Astrocyte (in vitro differentiated cells and primary cell): ENCODE results near the gene CDCA7. TPM values are rescaled to one million over a fixed set of nuclear protein-coding genes. Genes with fewer than 3 reads are reported as not detected.

ENCODE experiments used
- DNase-seq: peaks from one replicate; pipeline ENCODE4 v3.0.0-alpha.2; 2010; ENCODE audit warnings: low read depth
- FAIRE-seq: peaks from 2 replicates; lab custom pipeline; 2011; peaks lifted over from hg19 to GRCh38; lab: Jason Lieb, UNC
- H2AFZ ChIP-seq: 2 replicates; pipeline ENCODE4 v1.6.0; 2012; ENCODE audit warnings: low read depth, low read length, inconsistent platforms
- H3K27ac ChIP-seq: 2 replicates; pipeline ENCODE4 v1.5.1; 2011; ENCODE audit warnings: low read depth, low read length, inconsistent platforms
- H3K27me3 ChIP-seq: 2 replicates; pipeline ENCODE4 v1.6.0; 2011; ENCODE audit warnings: low read length, inconsistent platforms; ENCODE audit not compliant: insufficient read depth
- H3K36me3 ChIP-seq: 2 replicates; pipeline ENCODE4 v1.5.1; 2011; ENCODE audit warnings: low read length, inconsistent platforms; ENCODE audit not compliant: insufficient read depth
- H3K4me1 ChIP-seq: 2 replicates; pipeline ENCODE4 v1.5.1; 2011; ENCODE audit warnings: low read length, inconsistent platforms; ENCODE audit not compliant: insufficient read depth
- H3K4me2 ChIP-seq: 2 replicates; pipeline ENCODE4 v1.6.0; 2012; ENCODE audit warnings: low read length, inconsistent platforms
- H3K4me3 ChIP-seq: 2 replicates; pipeline ENCODE4 v1.5.1; 2011; ENCODE audit warnings: low read depth, mild to moderate bottlenecking, low read length, inconsistent platforms; ENCODE audit not compliant: insufficient read depth
- H3K79me2 ChIP-seq: 2 replicates; pipeline ENCODE4 v1.6.0; 2012; ENCODE audit warnings: mild to moderate bottlenecking, low read length, inconsistent platforms; ENCODE audit not compliant: insufficient read depth
- H3K9ac ChIP-seq: 2 replicates; pipeline ENCODE4 v1.6.0; 2012; ENCODE audit warnings: mild to moderate bottlenecking, low read length, inconsistent platforms
- H3K9me3 ChIP-seq: 2 replicates; pipeline ENCODE4 v1.5.1; 2012; ENCODE audit warnings: low read depth, mild to moderate bottlenecking, low read length, inconsistent platforms; ENCODE audit not compliant: insufficient read depth
- H4K20me1 ChIP-seq: 2 replicates; pipeline ENCODE4 v1.6.0; 2012; ENCODE audit warnings: low read length, inconsistent platforms; ENCODE audit not compliant: insufficient read depth
- H3K27ac Mint-ChIP-seq: one replicate; pipeline ENCODE4 v1.8.0; 2021; ENCODE audit warnings: mild to moderate bottlenecking, mixed read lengths; ENCODE audit not compliant: unreplicated experiment
- H3K27me3 Mint-ChIP-seq: one replicate; pipeline ENCODE4 v1.8.0; 2021; ENCODE audit warnings: low read depth, mixed read lengths; ENCODE audit not compliant: unreplicated experiment
- H3K36me3 Mint-ChIP-seq: one replicate; pipeline ENCODE4 v1.8.0; 2021; ENCODE audit warnings: low read depth, mixed read lengths; ENCODE audit not compliant: unreplicated experiment
- H3K4me1 Mint-ChIP-seq: one replicate; pipeline ENCODE4 v1.8.0; 2021; ENCODE audit warnings: low read depth, mixed read lengths; ENCODE audit not compliant: unreplicated experiment
- H3K4me3 Mint-ChIP-seq: one replicate; pipeline ENCODE4 v1.8.0; 2021; ENCODE audit warnings: mild to moderate bottlenecking, moderate library complexity, mixed read lengths; ENCODE audit not compliant: unreplicated experiment
- H3K9me3 Mint-ChIP-seq: one replicate; pipeline ENCODE4 v1.8.0; 2021; ENCODE audit warnings: mild to moderate bottlenecking, mixed read lengths; ENCODE audit not compliant: unreplicated experiment
- EZH2 ChIP-seq: IDR thresholded peaks from 2 replicates; pipeline ENCODE4 v1.6.1; 2012; ENCODE audit warnings: mild to moderate bottlenecking, low read length, inconsistent platforms; ENCODE audit not compliant: insufficient read depth
- total RNA-seq: library from RNA; stranded (reverse); gene quantifications from 2 replicates; pipeline ENCODE4 v1.2.1, GENCODE V29; 2021
- TF ChIP-seq, protein P1 (sequence below): IDR thresholded peaks from 2 replicates; pipeline ENCODE4 v1.5.1; 2011; ENCODE audit warnings: low read depth, mild to moderate bottlenecking, inconsistent platforms, low read length, moderate library complexity; ENCODE audit not compliant: insufficient read depth

The CDCA7 gene
- total RNA-seq, 1 donor from 2014 or later = 5.3 TPM

DNA sequence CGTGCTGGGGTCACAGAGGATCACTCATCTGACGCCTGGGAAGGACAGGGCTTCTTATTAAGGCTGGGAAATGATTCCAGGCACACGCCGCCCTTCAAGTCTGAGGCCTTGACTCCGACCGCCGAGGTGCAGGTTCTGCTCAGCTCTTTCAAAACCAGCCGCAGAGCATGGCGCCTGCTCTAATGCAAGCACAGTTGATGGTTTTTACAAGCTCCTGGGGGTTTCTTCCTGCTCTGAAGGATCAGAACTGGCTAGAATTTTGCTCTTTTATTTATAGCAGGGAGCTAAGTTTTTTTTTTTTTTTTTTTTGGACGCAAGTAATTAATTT lies 32.0 kb downstream of the CDCA7 start:
- no peaks in the 10 kb centered on the region for H3K9me3 ChIP-seq
- FAIRE-seq (no peak), DNase-seq (no peak)
- no peaks in the 10 kb centered on the region for H3K27me3 ChIP-seq
- H4K20me1 ChIP-seq = no peaks in the 10 kb centered on the region
- Mint-ChIP-seq H3K36me3 (no peaks in the 10 kb centered on the region), H3K4me1 (no peaks in the 10 kb centered on the region), H3K27ac (no peak overlapping the region), H3K27me3 (peaks cover 7% of the 10 kb centered on the region), H3K9me3 (no peaks in the 10 kb centered on the region), H3K4me3 (no peak overlapping the region)
- H3K4me3 ChIP-seq = no peak overlapping the region
- no peaks in the 10 kb centered on the region for H3K79me2 ChIP-seq
- no peaks in the 10 kb centered on the region for H3K36me3 ChIP-seq
- no peak overlapping the region for H3K27ac ChIP-seq
- H3K4me1 ChIP-seq = no peaks in the 10 kb centered on the region
- TF ChIP-seq, protein P1, sequence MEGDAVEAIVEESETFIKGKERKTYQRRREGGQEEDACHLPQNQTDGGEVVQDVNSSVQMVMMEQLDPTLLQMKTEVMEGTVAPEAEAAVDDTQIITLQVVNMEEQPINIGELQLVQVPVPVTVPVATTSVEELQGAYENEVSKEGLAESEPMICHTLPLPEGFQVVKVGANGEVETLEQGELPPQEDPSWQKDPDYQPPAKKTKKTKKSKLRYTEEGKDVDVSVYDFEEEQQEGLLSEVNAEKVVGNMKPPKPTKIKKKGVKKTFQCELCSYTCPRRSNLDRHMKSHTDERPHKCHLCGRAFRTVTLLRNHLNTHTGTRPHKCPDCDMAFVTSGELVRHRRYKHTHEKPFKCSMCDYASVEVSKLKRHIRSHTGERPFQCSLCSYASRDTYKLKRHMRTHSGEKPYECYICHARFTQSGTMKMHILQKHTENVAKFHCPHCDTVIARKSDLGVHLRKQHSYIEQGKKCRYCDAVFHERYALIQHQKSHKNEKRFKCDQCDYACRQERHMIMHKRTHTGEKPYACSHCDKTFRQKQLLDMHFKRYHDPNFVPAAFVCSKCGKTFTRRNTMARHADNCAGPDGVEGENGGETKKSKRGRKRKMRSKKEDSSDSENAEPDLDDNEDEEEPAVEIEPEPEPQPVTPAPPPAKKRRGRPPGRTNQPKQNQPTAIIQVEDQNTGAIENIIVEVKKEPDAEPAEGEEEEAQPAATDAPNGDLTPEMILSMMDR = no peak
- H3K4me2 ChIP-seq = no peak overlapping the region
- H2AFZ ChIP-seq = no peak overlapping the region
- H3K9ac ChIP-seq = no peak overlapping the region

- Histone ChIP-seq H3K36me3 (no peaks in the 10 kb centered on the region), H3K9ac (no peak overlapping the region), H3K27me3 (no peaks in the 10 kb centered on the region), H2AFZ (no peak overlapping the region), H3K79me2 (no peaks in the 10 kb centered on the region), H4K20me1 (no peaks in the 10 kb centered on the region), H3K4me1 (no peaks in the 10 kb centered on the region), H3K9me3 (no peaks in the 10 kb centered on the region), H3K4me3 (no peak overlapping the region), H3K4me2 (no peak overlapping the region), H3K27ac (no peak overlapping the region)
- FAIRE-seq (no peak), DNase-seq (no peak)
- H3K36me3 Mint-ChIP-seq = no peaks in the 10 kb centered on the region
- no peaks in the 10 kb centered on the region for H3K9me3 Mint-ChIP-seq
- H3K27ac Mint-ChIP-seq = no peak overlapping the region
- H3K4me3 Mint-ChIP-seq = no peak overlapping the region
- TF ChIP-seq EZH2 = no peak
- TF ChIP-seq, protein P1 = no peak
- no peaks in the 10 kb centered on the region for H3K4me1 Mint-ChIP-seq
- H3K27me3 Mint-ChIP-seq = peaks cover 7% of the 10 kb centered on the region
Measured at GRCh38 chr2:173387079-173387478, 32.4 kb downstream of the CDCA7 start.

GRCh38 chr2:173387660-173388059 lies 33.0 kb downstream of the CDCA7 start:
- no peak overlapping the region for H3K4me3 ChIP-seq
- no peaks in the 10 kb centered on the region for H3K4me1 ChIP-seq
- H3K4me2 ChIP-seq = no peak overlapping the region
- H3K9ac ChIP-seq = no peak overlapping the region
- no peaks in the 10 kb centered on the region for H3K9me3 ChIP-seq
- no peak overlapping the region for H3K27ac ChIP-seq
- no peaks in the 10 kb centered on the region for H3K36me3 Mint-ChIP-seq
- H3K36me3 ChIP-seq = no peaks in the 10 kb centered on the region
- no peak overlapping the region for H3K27ac Mint-ChIP-seq
- H3K4me3 Mint-ChIP-seq = no peak overlapping the region
- FAIRE-seq (no peak), DNase-seq (no peak)
- peaks cover 7% of the 10 kb centered on the region for H3K27me3 Mint-ChIP-seq
- H3K27me3 ChIP-seq = no peaks in the 10 kb centered on the region
- H3K4me1 Mint-ChIP-seq = no peaks in the 10 kb centered on the region
- no peaks in the 10 kb centered on the region for H4K20me1 ChIP-seq
- no peaks in the 10 kb centered on the region for H3K79me2 ChIP-seq
- TF ChIP-seq EZH2 = no peak
- TF ChIP-seq, protein P1 = no peak
- H2AFZ ChIP-seq = no peak overlapping the region
- H3K9me3 Mint-ChIP-seq = no peaks in the 10 kb centered on the region
